ENCODE data around the gene APIP.
A peak's percentile ranks its signal among the peaks of the same experiment; 100 is the strongest.

- TF ChIP-seq CTCF (IDR thresholded peaks at IDR 0.05) = peak in 3 of 5 experiments; percentile 2 to 12 (median 9)
- TF ChIP-seq POLR2A (IDR thresholded peaks at IDR 0.05) = no peak
- no peak for TF ChIP-seq EP300 (IDR thresholded peaks at IDR 0.05)
These were observed 26.1 kb downstream of the APIP start for GRCh38 chr11:34890089-34890488.

Measured in tibial nerve (tissue), 4 donors.